ENCODE measurements around the gene CD8A. TPM values are rescaled to one million over a fixed set of nuclear protein-coding genes. Genes with fewer than 3 reads are reported as not detected.
"Not testable (repeated sequence)": the region's sequence is repeated elsewhere in the genome, so short reads cannot be mapped to it uniquely, and the experiment has no call there.

The CD8A gene
- 1 to 10 TPM in 2 of 8 experiments, under 1 TPM in 5, not detected in 1; 0.18 to 1.9 (median 0.60) TPM for total RNA-seq

DNA sequence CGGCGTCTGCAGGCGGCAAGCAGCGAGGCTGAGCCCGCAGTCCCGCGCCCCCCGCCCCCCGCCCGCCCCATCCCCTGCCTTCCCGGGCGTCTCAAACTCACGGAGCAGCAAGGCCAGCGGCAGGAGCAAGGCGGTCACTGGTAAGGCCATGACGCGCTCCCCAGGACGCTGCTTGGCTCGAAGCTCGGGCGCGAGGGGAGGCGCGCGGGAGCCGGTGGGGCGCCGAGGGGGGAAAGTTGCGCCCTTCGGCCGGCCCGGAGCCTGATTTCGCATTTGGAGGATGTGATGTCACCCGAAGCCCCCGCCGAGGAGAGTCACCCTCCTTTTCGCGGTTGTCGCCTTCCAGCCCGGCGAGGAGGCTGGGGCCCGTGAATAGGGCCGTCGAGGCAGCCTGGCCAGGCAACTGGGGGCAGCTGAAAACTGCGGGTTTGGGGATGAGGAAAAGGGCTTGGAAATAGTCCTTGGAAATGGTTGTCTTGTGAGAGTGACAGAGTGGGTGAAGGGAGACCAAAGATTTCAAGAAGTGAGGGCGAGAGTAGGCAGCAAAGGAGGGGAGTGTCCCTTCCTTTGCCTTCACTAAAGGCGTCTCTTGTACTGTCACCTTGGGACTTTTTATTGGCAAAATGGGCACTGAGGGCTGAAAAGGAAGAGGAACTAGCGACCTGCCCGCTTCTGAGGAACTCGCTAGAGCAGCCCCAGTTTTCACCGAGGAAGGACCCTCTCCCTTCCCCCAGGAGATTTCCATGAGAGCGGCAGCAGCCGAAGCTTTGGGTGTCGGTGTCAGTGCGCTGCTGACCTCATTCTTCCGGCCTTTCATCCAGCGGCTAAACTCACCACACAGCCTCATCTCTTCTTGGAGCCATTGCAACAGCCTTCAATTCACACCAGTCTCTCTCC is at the start of gene CD8A:
Gene CD8A, minus strand, starts transcription at position 238 of the 897 bp plus-strand sequence. Its CDS starts 88 bp downstream, at position 150.
- Histone ChIP-seq H3K4me1 (replicated peaks in 1 of 2) (peaks cover 0 to 15% of the 10 kb centered on the region in 2 donors), H3K27ac (no peak within 1 kb of the TSS), H3K4me3 (peak within 1 kb of the TSS in 3 of 5 donors; percentile 9 to 19 (median 12))
- in situ Hi-C loops (cut with MboI; ENCODE audit: low pct_unique_long_range_greater_than_20kb in 2 of 9, low sequenced_read_pairs in 9 of 9, unreplicated experiment in 9 of 9): no loop called here
- peak; percentile 47 to 82 (median 64) for ATAC-seq (replicated peaks in 6 of 8)
- 0 to 60% (median 12%) methylated on average over 1 to 9 of the region's 57 CpGs; no CpG with 5 or more reads in 3 of the 10 experiments for WGBS, 10 experiments

DNA sequence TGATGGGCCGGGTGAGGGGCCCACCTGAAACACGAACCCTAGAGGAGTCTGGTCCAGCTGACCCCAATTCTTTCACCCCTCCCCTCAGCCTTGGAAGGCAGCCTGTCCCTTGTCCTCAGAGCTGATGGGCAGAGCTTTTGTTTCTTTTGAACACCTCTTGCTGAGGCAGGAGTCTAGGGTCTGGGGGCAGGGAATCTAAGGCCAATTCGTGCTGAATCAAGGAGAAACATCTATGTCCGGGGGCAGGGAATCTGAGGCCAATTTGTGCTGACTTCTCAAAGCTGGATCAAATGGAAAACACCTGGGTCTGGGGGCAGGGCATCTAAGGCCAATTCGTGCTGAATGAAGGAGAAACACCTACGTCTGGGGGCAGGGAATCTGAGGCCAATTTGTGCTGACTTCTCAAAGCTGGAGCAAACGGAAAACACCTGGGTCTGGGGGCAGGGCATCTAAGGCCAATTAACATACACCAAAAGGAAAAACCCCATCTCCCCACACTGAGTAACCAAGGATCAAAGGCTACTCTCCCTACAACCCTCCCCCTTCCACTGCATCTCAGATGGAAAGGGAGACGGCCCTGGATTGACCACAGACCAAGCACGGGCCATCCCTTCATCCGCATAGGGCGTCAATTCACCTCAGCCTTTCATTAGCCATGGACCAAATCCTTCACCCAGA is 49.3 kb upstream of the CD8A start:
- in situ Hi-C loops (cut with MboI; ENCODE audit: low pct_unique_long_range_greater_than_20kb in 2 of 9, low sequenced_read_pairs in 9 of 9, unreplicated experiment in 9 of 9); H3K27ac ChIP-seq; ATAC-seq (replicated peaks in 6 of 8); H3K4me3 ChIP-seq; H3K4me1 ChIP-seq (replicated peaks in 1 of 2): not testable (repeated sequence)
- 60 to 100% methylated on average over 1 of the region's 11 CpGs; no CpG with 5 or more reads in 8 of the 10 experiments for WGBS, 10 experiments

DNA sequence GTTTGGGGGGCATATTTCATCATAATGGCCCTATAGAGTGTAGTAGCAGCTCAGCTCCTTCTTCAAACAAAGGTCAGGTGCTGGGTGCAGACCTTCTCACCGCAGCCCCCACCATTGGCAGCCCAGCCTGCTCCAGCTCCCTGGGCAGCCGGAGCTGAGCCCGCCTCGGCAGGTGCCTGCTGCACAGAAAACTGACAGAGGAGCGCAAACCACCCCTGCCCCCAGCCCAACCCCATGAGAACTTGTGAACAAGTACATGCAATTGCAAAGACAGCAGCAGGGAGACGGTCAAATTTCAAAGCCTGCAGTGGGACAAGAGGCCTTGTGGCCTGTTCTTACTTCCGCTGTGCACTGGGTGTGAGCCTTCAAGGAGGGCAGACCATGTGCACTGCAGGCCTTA is 48.7 kb upstream of the CD8A start:
- H3K4me3 ChIP-seq; H3K27ac ChIP-seq; in situ Hi-C loops (cut with MboI; ENCODE audit: low pct_unique_long_range_greater_than_20kb in 2 of 9, low sequenced_read_pairs in 9 of 9, unreplicated experiment in 9 of 9); H3K4me1 ChIP-seq (replicated peaks in 1 of 2); ATAC-seq (replicated peaks in 6 of 8): not testable (repeated sequence)
- 57% methylated on average over 1 of the region's 7 CpGs; no CpG with 5 or more reads in 9 of the 10 experiments for WGBS, 10 experiments

GRCh38 chr2:86837714-86838113 is 47.0 kb upstream of the CD8A start:
- H3K4me3 ChIP-seq; H3K27ac ChIP-seq; in situ Hi-C loops (cut with MboI; ENCODE audit: low pct_unique_long_range_greater_than_20kb in 2 of 9, low sequenced_read_pairs in 9 of 9, unreplicated experiment in 9 of 9); H3K4me1 ChIP-seq (replicated peaks in 1 of 2): not testable (repeated sequence)
- ATAC-seq (replicated peaks in 6 of 8): peak in 3 of 8 experiments; percentile 12 to 52 (median 20)
- WGBS, 10 experiments: 20 to 100% methylated on average over 1 of the region's 7 CpGs; no CpG with 5 or more reads in 8 of the 10 experiments

GRCh38 chr2:86836915-86837695 is 46.4 kb upstream of the CD8A start:
- in situ Hi-C loops (cut with MboI; ENCODE audit: low pct_unique_long_range_greater_than_20kb in 2 of 9, low sequenced_read_pairs in 9 of 9, unreplicated experiment in 9 of 9); H3K27ac ChIP-seq; H3K4me3 ChIP-seq; H3K4me1 ChIP-seq (replicated peaks in 1 of 2): not testable (repeated sequence)
- ATAC-seq (replicated peaks in 6 of 8): peak in 7 of 8 experiments; percentile 25 to 96 (median 85)
- 0 to 100% (median 50%) methylated on average over 1 to 2 of the region's 19 CpGs; no CpG with 5 or more reads in 6 of the 10 experiments for WGBS, 10 experiments

- no CpG with 5 or more reads among the region's 4 CpGs for WGBS, 10 experiments
Observed at GRCh38 chr2:86835548-86835889, 44.8 kb upstream of the CD8A start.

DNA sequence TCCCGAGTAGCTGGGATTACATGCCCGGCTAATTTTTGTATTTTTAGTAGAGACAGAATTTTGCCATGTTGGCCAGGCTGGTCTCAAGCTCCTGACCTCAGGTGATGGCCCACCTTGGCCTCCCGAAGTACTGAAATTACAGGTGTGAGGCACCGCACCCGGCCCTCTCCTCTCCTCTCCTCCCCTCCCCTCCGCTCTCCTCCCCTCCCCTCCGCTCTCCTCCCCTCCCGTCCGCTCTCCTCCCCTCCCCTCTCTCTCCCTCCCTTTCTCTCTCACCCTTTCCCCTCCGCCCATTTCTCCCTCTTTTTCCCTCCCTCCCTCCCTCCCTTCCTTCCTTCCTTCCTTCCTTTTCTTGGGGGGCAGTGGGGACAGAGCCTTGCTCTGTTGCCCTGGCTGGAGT is 42.6 kb upstream of the CD8A start:
- in situ Hi-C loops (cut with MboI; ENCODE audit: low pct_unique_long_range_greater_than_20kb in 2 of 9, low sequenced_read_pairs in 9 of 9, unreplicated experiment in 9 of 9): no loop called here
- 100% methylated on average over 1 of the region's 10 CpGs; no CpG with 5 or more reads in 9 of the 10 experiments for WGBS, 10 experiments
- no peak for ATAC-seq (replicated peaks in 6 of 8)
- H3K4me1 ChIP-seq (replicated peaks in 1 of 2): no peaks in the 10 kb centered on the region
- H3K27ac ChIP-seq: no peak overlapping the region
- H3K4me3 ChIP-seq: no peak overlapping the region

More at GRCh38 chr2:86835548-86835889, 44.8 kb upstream of the CD8A start:
- H3K4me1 ChIP-seq (replicated peaks in 1 of 2); H3K4me3 ChIP-seq; ATAC-seq (replicated peaks in 6 of 8); in situ Hi-C loops (cut with MboI; ENCODE audit: low pct_unique_long_range_greater_than_20kb in 2 of 9, low sequenced_read_pairs in 9 of 9, unreplicated experiment in 9 of 9); H3K27ac ChIP-seq: not testable (repeated sequence)

GRCh38 chr2:86832334-86833096 is 41.8 kb upstream of the CD8A start:
- in situ Hi-C loops (cut with MboI; ENCODE audit: low pct_unique_long_range_greater_than_20kb in 2 of 9, low sequenced_read_pairs in 9 of 9, unreplicated experiment in 9 of 9): no loop called here
- 60 to 100% (median 80%) methylated on average over 1 to 4 of the region's 7 CpGs; no CpG with 5 or more reads in 3 of the 10 experiments for WGBS, 10 experiments
- Histone ChIP-seq H3K4me1 (replicated peaks in 1 of 2) (no peaks in the 10 kb centered on the region), H3K27ac (no peak overlapping the region), H3K4me3 (no peak overlapping the region)
- ATAC-seq (replicated peaks in 6 of 8): no peak

GRCh38 chr2:86831537-86831936 is 40.8 kb upstream of the CD8A start:
- in situ Hi-C loops (cut with MboI; ENCODE audit: low pct_unique_long_range_greater_than_20kb in 2 of 9, low sequenced_read_pairs in 9 of 9, unreplicated experiment in 9 of 9): no loop called here
- 0 to 80% (median 13%) methylated on average over 1 to 2 of the region's 2 CpGs; no CpG with 5 or more reads in 5 of the 10 experiments for WGBS, 10 experiments
- no peak for ATAC-seq (replicated peaks in 6 of 8)
- H3K27ac ChIP-seq: no peak overlapping the region
- H3K4me3 ChIP-seq: no peak overlapping the region
- H3K4me1 ChIP-seq (replicated peaks in 1 of 2): no peaks in the 10 kb centered on the region

DNA sequence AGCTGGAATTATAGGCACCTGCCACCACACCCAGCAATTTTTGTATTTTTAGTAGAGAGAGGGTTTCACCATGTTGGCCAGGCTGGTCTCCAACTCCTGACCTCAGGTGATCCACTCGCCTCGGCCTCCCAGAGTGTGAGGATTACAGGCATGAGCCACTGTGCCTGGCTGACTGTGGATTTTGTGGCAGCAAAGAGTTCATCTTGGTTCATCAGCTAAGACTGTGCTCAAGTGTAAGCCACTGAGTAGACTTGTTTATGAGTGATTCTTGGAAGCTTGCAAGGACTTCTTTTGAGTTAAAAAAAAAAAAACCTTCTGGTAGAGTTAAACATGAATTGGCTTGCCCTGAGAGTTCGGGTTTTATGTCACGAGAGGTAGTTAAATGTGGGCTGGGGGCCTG is 36.2 kb upstream of the CD8A start:
- Histone ChIP-seq H3K4me3 (no peak overlapping the region), H3K27ac (no peak overlapping the region), H3K4me1 (replicated peaks in 1 of 2) (peaks cover 0 to 3% of the 10 kb centered on the region in 2 donors)
- WGBS, 10 experiments: 17 to 100% (median 80%) methylated on average over 2 to 4 of the region's 4 CpGs; no CpG with 5 or more reads in 7 of the 10 experiments
- no peak for ATAC-seq (replicated peaks in 6 of 8)
- in situ Hi-C loops (cut with MboI; ENCODE audit: low pct_unique_long_range_greater_than_20kb in 2 of 9, low sequenced_read_pairs in 9 of 9, unreplicated experiment in 9 of 9): no loop called here

GRCh38 chr2:86825693-86826381 is 35.1 kb upstream of the CD8A start:
- WGBS, 10 experiments: 38 to 89% (median 76%) methylated on average over 2 to 5 of the region's 16 CpGs; no CpG with 5 or more reads in 5 of the 10 experiments
- in situ Hi-C loops (cut with MboI; ENCODE audit: low pct_unique_long_range_greater_than_20kb in 2 of 9, low sequenced_read_pairs in 9 of 9, unreplicated experiment in 9 of 9): no loop called here

More at GRCh38 chr2:86825693-86826381, 35.1 kb upstream of the CD8A start:
- peak in 2 of 8 experiments; percentile 35 to 51 for ATAC-seq (replicated peaks in 6 of 8)
- H3K27ac ChIP-seq: no peak overlapping the region
- no peak overlapping the region for H3K4me3 ChIP-seq
- H3K4me1 ChIP-seq (replicated peaks in 1 of 2): peaks cover 0 to 3% of the 10 kb centered on the region in 2 donors

Data from motor neuron (in vitro differentiated cells).